IMR-90 (cell line): ENCODE results near the gene TPO. TPM values are rescaled to one million over a fixed set of nuclear protein-coding genes. Genes with fewer than 3 reads are reported as not detected.

ENCODE experiments used
- ATAC-seq: fragments of 200-7000 bp; cut with Tn5 transposase; 2 replicates; pipeline ENCODE4 v1.9.1; 2020; ENCODE audit warnings: low read depth, mild to moderate bottlenecking, moderate library complexity
- BruUV-seq: library from RNA; stranded (reverse); fragments of 400-500 nt; replicated peaks from 2 replicates; lab custom pipeline; 2021; lab: Mats Ljungman, UMichigan
- CTCF ChIA-PET: fragments of 300-600 bp; formaldehyde crosslinking; extraction: SDS; loops from one replicate; lab custom pipeline; 2021; ENCODE audit warnings: antibody characterized with exemption; lab: Yijun Ruan, JAX
- POLR2A ChIA-PET: fragments of 300-600 bp; sonication (Branson Sonifier 250); formaldehyde crosslinking; loops from one replicate; lab custom pipeline; 2022; ENCODE audit warnings: antibody characterized with exemption; ENCODE audit not compliant: unreplicated experiment; lab: Charles Lee
- DNase-seq: peaks from one replicate; pipeline ENCODE4 v3.0.0; 2013
- H2AFZ ChIP-seq: replicated peaks from 2 replicates; pipeline ENCODE3; 2013; ENCODE audit warnings: low read length, mild to moderate bottlenecking; ENCODE audit not compliant: poor library complexity
- H2AK5ac ChIP-seq: 2 replicates; pipeline ENCODE4 v1.6.1; 2013; ENCODE audit warnings: low read depth, low read length, inconsistent platforms
- H2AK9ac ChIP-seq: replicated peaks from 2 replicates; pipeline ENCODE3; 2013; ENCODE audit warnings: mild to moderate bottlenecking, low read depth, low read length, moderate library complexity; ENCODE audit not compliant: poor library complexity
- H2BK120ac ChIP-seq: 2 replicates; pipeline ENCODE4 v1.6.1; 2013; ENCODE audit warnings: low read depth, low read length, inconsistent platforms
- H2BK15ac ChIP-seq: 3 replicates; pipeline ENCODE4 v1.6.1; 2013; ENCODE audit warnings: low read depth, low read length, inconsistent platforms
- H2BK20ac ChIP-seq: 2 replicates; pipeline ENCODE4 v1.6.1; 2013; ENCODE audit warnings: low read depth, mild to moderate bottlenecking, inconsistent platforms, low read length, moderate library complexity
- H2BK5ac ChIP-seq: 2 replicates; pipeline ENCODE4 v1.6.1; 2013; ENCODE audit warnings: mild to moderate bottlenecking, low read depth, low read length, inconsistent platforms; ENCODE audit not compliant: poor library complexity, severe bottlenecking
- H3K14ac ChIP-seq: replicated peaks from 2 replicates; pipeline ENCODE4 v1.6.1; 2013; ENCODE audit warnings: low read depth, low read length, inconsistent platforms
- H3K18ac ChIP-seq: 2 replicates; pipeline ENCODE4 v1.6.1; 2013; ENCODE audit warnings: low read depth, low read length, control low read depth
- H3K23ac ChIP-seq: 2 replicates; pipeline ENCODE4 v1.6.1; 2013; ENCODE audit warnings: low read depth, low read length, inconsistent platforms
- H3K27ac ChIP-seq: 2 replicates; pipeline ENCODE4 v1.5.1; 2013; ENCODE audit warnings: mild to moderate bottlenecking, control low read depth, low read length; ENCODE audit not compliant: insufficient read depth
- H3K27me3 ChIP-seq: 2 replicates; pipeline ENCODE4 v1.6.1; 2013; ENCODE audit warnings: low read length; ENCODE audit not compliant: control insufficient read depth, insufficient read depth
- H3K36me3 ChIP-seq: 2 replicates; pipeline ENCODE4 v1.6.1; 2013; ENCODE audit warnings: low read length, mixed read lengths; ENCODE audit not compliant: control insufficient read depth, insufficient read depth
- H3K4ac ChIP-seq: 2 replicates; pipeline ENCODE4 v1.6.1; 2013; ENCODE audit warnings: low read depth, low read length, inconsistent platforms
- H3K4me1 ChIP-seq: 2 replicates; pipeline ENCODE4 v1.6.1; 2013; ENCODE audit warnings: low read length, mixed read lengths; ENCODE audit not compliant: control insufficient read depth, insufficient read depth
- H3K4me2 ChIP-seq: 2 replicates; pipeline ENCODE4 v1.6.1; 2013; ENCODE audit warnings: low read depth, mild to moderate bottlenecking, control low read depth, low read length, moderate library complexity
- H3K4me3 ChIP-seq: 2 replicates; pipeline ENCODE4 v1.5.1; 2013; ENCODE audit warnings: low read depth, mild to moderate bottlenecking, control low read depth, low read length, moderate library complexity; ENCODE audit not compliant: insufficient read depth
- H3K56ac ChIP-seq: 2 replicates; pipeline ENCODE4 v1.6.1; 2013; ENCODE audit warnings: low read length, inconsistent platforms; ENCODE audit not compliant: insufficient read depth; ENCODE audit errors: extremely low read depth
- H3K79me1 ChIP-seq, 2 experiments: 2 replicates each; pipeline ENCODE4 v1.6.1; 2013; ENCODE audit warnings: low read length in 2 of 2, inconsistent platforms in 1 of 2, low read depth in 1 of 2
- H3K9ac ChIP-seq: 2 replicates; pipeline ENCODE4 v1.6.1; 2013; ENCODE audit warnings: low read depth, low read length, control low read depth
- H3K9me1 ChIP-seq: 2 replicates; pipeline ENCODE4 v1.6.1; 2013; ENCODE audit warnings: low read length, inconsistent platforms; ENCODE audit not compliant: insufficient read depth
- H3K9me3 ChIP-seq: 2 replicates; pipeline ENCODE4 v1.6.1; 2013; ENCODE audit warnings: low read length; ENCODE audit not compliant: control insufficient read depth, insufficient read depth
- H4K20me1 ChIP-seq: 2 replicates; pipeline ENCODE4 v1.6.1; 2013; ENCODE audit warnings: low read length, inconsistent platforms; ENCODE audit not compliant: insufficient read depth
- H4K5ac ChIP-seq: 2 replicates; pipeline ENCODE4 v1.6.1; 2013; ENCODE audit warnings: mild to moderate bottlenecking, low read depth, low read length, control low read depth
- H4K8ac ChIP-seq, 2 experiments: 2 replicates each; pipeline ENCODE4 v1.6.1; 2013; ENCODE audit warnings: low read depth in 2 of 2, low read length in 2 of 2, control low read depth in 1 of 2, inconsistent platforms in 1 of 2
- H4K91ac ChIP-seq: 2 replicates; pipeline ENCODE4 v1.6.1; 2013; ENCODE audit warnings: low read depth, low read length, inconsistent platforms; ENCODE audit not compliant: insufficient read depth
- BHLHE40 ChIP-seq: fragments of 150-350 bp; IDR thresholded peaks from 2 replicates; pipeline ENCODE4 v1.6.1; 2016; ENCODE audit warnings: mild to moderate bottlenecking, low read depth, low read length
- MAZ ChIP-seq: IDR thresholded peaks from 2 replicates; pipeline ENCODE4 v1.6.1; 2012; ENCODE audit warnings: low read depth, mild to moderate bottlenecking, low read length, improper control_type of control experiment, moderate library complexity, borderline replicate concordance
- POLR2A ChIP-seq: IDR thresholded peaks from 2 replicates; pipeline ENCODE4 v1.6.1; 2012; ENCODE audit warnings: mild to moderate bottlenecking, low read depth, low read length
- RCOR1 ChIP-seq: IDR thresholded peaks from 2 replicates; pipeline ENCODE4 v1.6.1; 2012; ENCODE audit warnings: mild to moderate bottlenecking, low read length, improper control_type of control experiment; ENCODE audit not compliant: insufficient replicate concordance
- RFX5 ChIP-seq: IDR thresholded peaks from 2 replicates; pipeline ENCODE4 v1.8.0; 2012; ENCODE audit warnings: low read depth, mild to moderate bottlenecking, low read length, moderate library complexity
- USF2 ChIP-seq: fragments of 150-350 bp; IDR thresholded peaks from 2 replicates; pipeline ENCODE4 v1.6.1; 2017; ENCODE audit warnings: mild to moderate bottlenecking, antibody characterized with exemption, low read length, low read depth
- WGBS, 2 experiments: methylation state at CpG; one replicate each; pipeline versions ENCODE4 v1.1.5 to v1.1.7; 2013; ENCODE audit warnings: missing lambda C conversion rate in 2 of 2; ENCODE audit not compliant: insufficient read length in 1 of 2; ENCODE audit errors: extremely low coverage in 2 of 2; 5-methylcytosine and 5-hydroxymethylcytosine counted together
- dilution Hi-C: fragments of 300-500 bp; cut with HindIII; formaldehyde crosslinking; loops from one replicate; pipeline ENCODE4 v1.14.3; 2018; ENCODE audit warnings: low sequenced_read_pairs; ENCODE audit not compliant: unreplicated experiment
- in situ Hi-C: fragments of 300-500 bp; cut with MboI; formaldehyde crosslinking; loops from 3 replicates; pipeline ENCODE4 v1.14.3; 2019; ENCODE audit warnings: low sequenced_read_pairs, inconsistent platforms, mixed read lengths
- intact Hi-C: fragments of 100-400 bp; cut with micrococcal nuclease; formaldehyde crosslinking; loops from 2 replicates; pipeline ENCODE4 v1.10.0; 2022
- polyA plus RNA-seq, 3 experiments: library from polyadenylated mRNA; depleted of rRNA; stranded (reverse); fragments of >200 nt; gene quantifications; 2 replicates each; pipeline ENCODE4 v1.2.3, GENCODE V29; 2012; ENCODE audit warnings: low replicate concordance in 1 of 3
- total RNA-seq: library from RNA; depleted of rRNA; stranded (reverse); fragments of >200 nt; gene quantifications from 2 replicates; pipeline ENCODE4 v1.2.3, GENCODE V29; 2012
- TF ChIP-seq, protein P1 (sequence below): conservative IDR thresholded peaks from 2 replicates; pipeline ENCODE4 v1.5.1; 2012; ENCODE audit warnings: mild to moderate bottlenecking, low read depth, low read length, improper control_type of control experiment

The TPO gene
- total and polyA plus RNA-seq, 2 of the 4 experiments (the other 2 are of a cell fraction) = not detected

GRCh38 chr2:1472350-1472749 lies 59.1 kb downstream of the TPO start:
- H3K56ac ChIP-seq = no peak overlapping the region
- no peak for TF ChIP-seq POLR2A
- TF ChIP-seq USF2 = no peak
- TF ChIP-seq BHLHE40 = no peak
- TF ChIP-seq RFX5 = no peak
- no peak for TF ChIP-seq RCOR1
- no peak for TF ChIP-seq MAZ
- TF ChIP-seq, protein P1, sequence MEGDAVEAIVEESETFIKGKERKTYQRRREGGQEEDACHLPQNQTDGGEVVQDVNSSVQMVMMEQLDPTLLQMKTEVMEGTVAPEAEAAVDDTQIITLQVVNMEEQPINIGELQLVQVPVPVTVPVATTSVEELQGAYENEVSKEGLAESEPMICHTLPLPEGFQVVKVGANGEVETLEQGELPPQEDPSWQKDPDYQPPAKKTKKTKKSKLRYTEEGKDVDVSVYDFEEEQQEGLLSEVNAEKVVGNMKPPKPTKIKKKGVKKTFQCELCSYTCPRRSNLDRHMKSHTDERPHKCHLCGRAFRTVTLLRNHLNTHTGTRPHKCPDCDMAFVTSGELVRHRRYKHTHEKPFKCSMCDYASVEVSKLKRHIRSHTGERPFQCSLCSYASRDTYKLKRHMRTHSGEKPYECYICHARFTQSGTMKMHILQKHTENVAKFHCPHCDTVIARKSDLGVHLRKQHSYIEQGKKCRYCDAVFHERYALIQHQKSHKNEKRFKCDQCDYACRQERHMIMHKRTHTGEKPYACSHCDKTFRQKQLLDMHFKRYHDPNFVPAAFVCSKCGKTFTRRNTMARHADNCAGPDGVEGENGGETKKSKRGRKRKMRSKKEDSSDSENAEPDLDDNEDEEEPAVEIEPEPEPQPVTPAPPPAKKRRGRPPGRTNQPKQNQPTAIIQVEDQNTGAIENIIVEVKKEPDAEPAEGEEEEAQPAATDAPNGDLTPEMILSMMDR = no peak
- no peak overlapping the region for H3K23ac ChIP-seq
- no peak overlapping the region for H4K91ac ChIP-seq
- intact Hi-C loops = no loop called here
- DNase-seq (no peak), ATAC-seq (no peak)
- no peak overlapping the region for H2AK5ac ChIP-seq
- no peaks in the 10 kb centered on the region for H4K20me1 ChIP-seq
- CTCF ChIA-PET = no interaction called here
- H3K27me3 ChIP-seq = no peaks in the 10 kb centered on the region
- H3K27ac ChIP-seq = no peak overlapping the region
- H3K4ac ChIP-seq = no peak overlapping the region
- no peak overlapping the region for H2AFZ ChIP-seq
- no peaks in the 10 kb centered on the region for H3K9me1 ChIP-seq
- no peak overlapping the region for H3K14ac ChIP-seq
- BruUV-seq = no TSS peak
- no peaks in the 10 kb centered on the region for H3K4me1 ChIP-seq
- dilution Hi-C loops = no loop called here
- H4K5ac ChIP-seq = no peak overlapping the region
- no peak overlapping the region for H2BK20ac ChIP-seq
- no peak overlapping the region for H2BK5ac ChIP-seq
- no peak overlapping the region for H4K8ac ChIP-seq
- no peaks in the 10 kb centered on the region for H3K79me1 ChIP-seq
- no peak overlapping the region for H2BK120ac ChIP-seq
- no peak overlapping the region for H2BK15ac ChIP-seq
- H3K18ac ChIP-seq = no peak overlapping the region
- no peak overlapping the region for H3K4me3 ChIP-seq
- H2AK9ac ChIP-seq = no peak overlapping the region
- POLR2A ChIA-PET = no interaction called here
- WGBS, 2 experiments = 84% methylated on average over 4 of the region's 9 CpGs; no CpG with 5 or more reads in 1 of the 2 experiments
- in situ Hi-C loops = no loop called here
- no peak overlapping the region for H3K9ac ChIP-seq
- H3K9me3 ChIP-seq = peaks cover 8% of the 10 kb centered on the region; the same call in 1 of the 2 replicates
- H3K36me3 ChIP-seq = no peaks in the 10 kb centered on the region
- no peak overlapping the region for H3K4me2 ChIP-seq
